A549 (cell line): ENCODE results near the gene VIM. TPM values are rescaled to one million over a fixed set of nuclear protein-coding genes. Genes with fewer than 3 reads are reported as not detected.
"Not testable (repeated sequence)": the region's sequence is repeated elsewhere in the genome, so short reads cannot be mapped to it uniquely, and the experiment has no call there.

ENCODE experiments used
- ATAC-seq, 2 experiments: fragments of 200-7000 bp in 1 of 2; fragments of >200 bp in 1 of 2; cut with Nextera tagmentation in 1 of 2; cut with Tn5 transposase in 1 of 2; 3 replicates each; pipeline versions ENCODE4 v1.8.0 to v1.9.1; 2018 to 2020; ENCODE audit warnings: mild to moderate bottlenecking in 1 of 2, moderate library complexity in 1 of 2
- CTCF ChIA-PET: fragments of 300-600 bp; sonication (Branson Sonifier 250); formaldehyde crosslinking; extraction: SDS; loops from one replicate; lab custom pipeline; 2021; ENCODE audit warnings: antibody characterized with exemption, inconsistent platforms; lab: Yijun Ruan, JAX
- POLR2A ChIA-PET: fragments of 350-600 bp; formaldehyde crosslinking; extraction: SDS; loops from one replicate; lab custom pipeline; 2021; ENCODE audit warnings: antibody characterized with exemption, inconsistent platforms; lab: Yijun Ruan, JAX
- DNase-seq, 2 experiments: peaks; one replicate each; pipeline versions ENCODE4 v3.0.0 to v3.0.0-alpha.2; 2011 to 2016; ENCODE audit warnings: low read depth in 1 of 2, low spot score in 1 of 2
- FAIRE-seq: peaks from 2 replicates; lab custom pipeline; 2011; peaks lifted over from hg19 to GRCh38; lab: Jason Lieb, UNC
- H3K27ac ChIP-seq, 2 experiments: fragments of >200 bp; sonication (Bioruptor Twin); formaldehyde crosslinking; 3 replicates each; pipeline ENCODE4 v1.5.1; 2016 to 2017
- H3K4me1 ChIP-seq: fragments of >200 bp; sonication (Bioruptor Twin); formaldehyde crosslinking; 3 replicates; pipeline ENCODE4 v1.6.1; 2016
- H3K4me2 ChIP-seq: fragments of >200 bp; sonication (Bioruptor Twin); formaldehyde crosslinking; 3 replicates; pipeline ENCODE4 v1.6.1; 2016
- H3K4me3 ChIP-seq: fragments of >200 bp; sonication (Bioruptor Twin); formaldehyde crosslinking; 3 replicates; pipeline ENCODE4 v1.5.1; 2016
- H3K9me3 ChIP-seq: fragments of >200 bp; sonication (Bioruptor Twin); formaldehyde crosslinking; 3 replicates; pipeline ENCODE4 v1.6.1; 2016
- CBX8 ChIP-seq: fragments of 200-600 bp; sonication (generic); IDR thresholded peaks from 2 replicates; pipeline ENCODE4 v1.6.1; 2016
- CEBPB ChIP-seq, 2 experiments: fragments of >200 bp in 1 of 2; sonication (Bioruptor Twin) in 1 of 2; formaldehyde crosslinking in 1 of 2; IDR thresholded peaks; 2 replicates each; pipeline ENCODE4 v1.6.1; 2012 to 2016
- CHD2 ChIP-seq: fragments of 150-350 bp; IDR thresholded peaks from 2 replicates; pipeline ENCODE4 v1.6.1; 2014; ENCODE audit warnings: low read length; ENCODE audit not compliant: partially characterized antibody
- EHF ChIP-seq: fragments of 250-450 bp; sonication (Bioruptor Pico); IDR thresholded peaks from 2 replicates; pipeline ENCODE4 v1.5.0; 2020; ENCODE audit warnings: mild to moderate bottlenecking
- FOXS1 ChIP-seq: fragments of 250-450 bp; sonication (Bioruptor Pico); IDR thresholded peaks from 2 replicates; pipeline ENCODE4 v1.5.0; 2020; ENCODE audit warnings: mild to moderate bottlenecking, moderate library complexity
- HDAC2 ChIP-seq: fragments of 200-600 bp; sonication (generic); IDR thresholded peaks from 2 replicates; pipeline ENCODE4 v1.6.1; 2016
- HEYL ChIP-seq: fragments of 250-450 bp; sonication (Bioruptor Pico); IDR thresholded peaks from 2 replicates; pipeline ENCODE4 v1.8.0; 2021; ENCODE audit warnings: mild to moderate bottlenecking, moderate library complexity
- HOXB13 ChIP-seq: fragments of 250-450 bp; sonication (Bioruptor Pico); IDR thresholded peaks from 2 replicates; pipeline ENCODE4 v1.5.0; 2020; ENCODE audit warnings: low read depth, mild to moderate bottlenecking, moderate library complexity
- JUN ChIP-seq, 2 experiments: fragments of >200 bp; sonication (Bioruptor Twin); formaldehyde crosslinking; IDR thresholded peaks; 2 replicates in 1 of 2; 3 replicates in 1 of 2; pipeline ENCODE4 v1.6.1; 2016 to 2017
- NPAS2 ChIP-seq: fragments of 250-450 bp; sonication (Bioruptor Pico); IDR thresholded peaks from 2 replicates; pipeline ENCODE4 v1.8.0; 2022; ENCODE audit warnings: mild to moderate bottlenecking, moderate library complexity, borderline replicate concordance
- RAD21 ChIP-seq, 2 experiments: fragments of >200 bp in 1 of 2; sonication (Bioruptor Twin) in 1 of 2; formaldehyde crosslinking in 1 of 2; IDR thresholded peaks in 1 of 2; conservative IDR thresholded peaks in 1 of 2; 2 replicates in 1 of 2; 3 replicates in 1 of 2; pipeline ENCODE4 v1.6.1; 2012 to 2018; ENCODE audit warnings: inconsistent platforms in 1 of 2
- SMC3 ChIP-seq: fragments of >200 bp; sonication (Bioruptor Twin); formaldehyde crosslinking; IDR thresholded peaks from 3 replicates; pipeline ENCODE4 v1.6.1; 2018; ENCODE audit warnings: inconsistent platforms
- ZNF302 ChIP-seq: fragments of 250-450 bp; sonication (Bioruptor Pico); IDR thresholded peaks from 2 replicates; pipeline ENCODE4 v1.9.0; 2021; ENCODE audit warnings: inconsistent platforms, mild to moderate bottlenecking, moderate library complexity
- ZSCAN20 ChIP-seq: fragments of 250-450 bp; sonication (Bioruptor Pico); IDR thresholded peaks from 2 replicates; pipeline ENCODE4 v1.8.0; 2022; ENCODE audit warnings: mild to moderate bottlenecking, moderate library complexity
- WGBS: methylation state at CpG from one replicate; pipeline ENCODE4 v1.1.6; 2017; ENCODE audit errors: missing lambda C conversion rate; 5-methylcytosine and 5-hydroxymethylcytosine counted together
- polyA plus RNA-seq, 4 experiments: library from polyadenylated mRNA; depleted of rRNA in 3 of 4; stranded (reverse); fragments of >200 nt; fragmentation: RNase III in 1 of 4; extraction: RNeasy Plus Mini Kit Qiagen cat#74134 plus additional on column Dnase treatment in 1 of 4; gene quantifications; 2 replicates in 3 of 4; 3 replicates in 1 of 4; pipeline ENCODE4 v1.2.3, GENCODE V29; 2011 to 2017
- TF ChIP-seq, protein P1 (sequence below): fragments of >200 bp; sonication (Bioruptor Twin); formaldehyde crosslinking; IDR thresholded peaks from 3 replicates; pipeline ENCODE4 v1.5.1; 2016
- TF ChIP-seq, protein P2 (sequence below): fragments of 250-450 bp; sonication (Bioruptor Pico); IDR thresholded peaks from 2 replicates; pipeline ENCODE4 v1.5.0; 2021; ENCODE audit warnings: mild to moderate bottlenecking, moderate library complexity, borderline replicate concordance
- TF ChIP-seq, protein P3 (sequence below): IDR thresholded peaks from 2 replicates; pipeline ENCODE4 v1.6.1; 2012

The VIM gene
- polyA plus RNA-seq, 2 of the 4 experiments (the other 2 are of a cell fraction): 830 to 848 TPM

DNA sequence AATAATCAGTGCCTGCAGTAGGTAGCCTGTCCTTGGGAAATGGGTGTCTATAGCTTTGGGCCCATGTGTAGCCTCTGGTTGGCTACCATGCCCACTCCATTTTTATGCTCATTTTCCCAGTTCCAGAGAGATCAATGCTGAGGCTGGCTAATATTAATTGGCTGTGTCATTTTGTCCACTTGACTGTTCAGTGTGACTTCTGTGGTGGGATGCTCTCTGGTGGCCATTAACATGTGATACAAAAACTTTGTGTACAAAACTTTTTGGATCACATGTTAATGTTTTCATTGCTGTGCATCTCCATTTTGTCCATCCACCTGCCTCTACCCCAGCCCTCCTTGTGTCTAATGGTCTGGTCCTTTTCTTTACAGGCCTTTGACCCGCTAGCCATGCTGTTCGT, 22.7 kb downstream of the VIM start:
- TF ChIP-seq CEBPB (IDR thresholded peaks at IDR 0.05) (no peak), SMC3 (0 out of 3 replicates have a peak, but pooled peaks have one; percentile 23), RAD21 (conservative IDR thresholded peaks at IDR 0.05 in 1 of 2, IDR thresholded peaks at IDR 0.05 in 1 of 2) (peak in 1 of 2 experiments; percentile 40; a peak in 2 of 5 replicates)
- TF ChIP-seq, protein P1, sequence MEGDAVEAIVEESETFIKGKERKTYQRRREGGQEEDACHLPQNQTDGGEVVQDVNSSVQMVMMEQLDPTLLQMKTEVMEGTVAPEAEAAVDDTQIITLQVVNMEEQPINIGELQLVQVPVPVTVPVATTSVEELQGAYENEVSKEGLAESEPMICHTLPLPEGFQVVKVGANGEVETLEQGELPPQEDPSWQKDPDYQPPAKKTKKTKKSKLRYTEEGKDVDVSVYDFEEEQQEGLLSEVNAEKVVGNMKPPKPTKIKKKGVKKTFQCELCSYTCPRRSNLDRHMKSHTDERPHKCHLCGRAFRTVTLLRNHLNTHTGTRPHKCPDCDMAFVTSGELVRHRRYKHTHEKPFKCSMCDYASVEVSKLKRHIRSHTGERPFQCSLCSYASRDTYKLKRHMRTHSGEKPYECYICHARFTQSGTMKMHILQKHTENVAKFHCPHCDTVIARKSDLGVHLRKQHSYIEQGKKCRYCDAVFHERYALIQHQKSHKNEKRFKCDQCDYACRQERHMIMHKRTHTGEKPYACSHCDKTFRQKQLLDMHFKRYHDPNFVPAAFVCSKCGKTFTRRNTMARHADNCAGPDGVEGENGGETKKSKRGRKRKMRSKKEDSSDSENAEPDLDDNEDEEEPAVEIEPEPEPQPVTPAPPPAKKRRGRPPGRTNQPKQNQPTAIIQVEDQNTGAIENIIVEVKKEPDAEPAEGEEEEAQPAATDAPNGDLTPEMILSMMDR: 0 out of 3 replicates have a peak, but pooled peaks have one; percentile 13
- H3K9me3 ChIP-seq: peaks cover 9% of the 10 kb centered on the region
- no peak for ATAC-seq
- no peak for FAIRE-seq
- H3K4me2 ChIP-seq: no peak overlapping the region
- no peak overlapping the region for H3K27ac ChIP-seq
- WGBS: 74% methylated on average over 2 of the region's 2 CpGs
- POLR2A ChIA-PET: no interaction called here
- no peaks in the 10 kb centered on the region for H3K4me1 ChIP-seq
- CTCF ChIA-PET: interaction anchor here (0.5 to 1.4 kb wide), 4 partner anchors 8 to 422 kb away, joined by 3 to 4 read pairs (median 4); no protein-coding TSS in a partner anchor
- H3K4me3 ChIP-seq: no peak overlapping the region
- no peak for DNase-seq

DNA sequence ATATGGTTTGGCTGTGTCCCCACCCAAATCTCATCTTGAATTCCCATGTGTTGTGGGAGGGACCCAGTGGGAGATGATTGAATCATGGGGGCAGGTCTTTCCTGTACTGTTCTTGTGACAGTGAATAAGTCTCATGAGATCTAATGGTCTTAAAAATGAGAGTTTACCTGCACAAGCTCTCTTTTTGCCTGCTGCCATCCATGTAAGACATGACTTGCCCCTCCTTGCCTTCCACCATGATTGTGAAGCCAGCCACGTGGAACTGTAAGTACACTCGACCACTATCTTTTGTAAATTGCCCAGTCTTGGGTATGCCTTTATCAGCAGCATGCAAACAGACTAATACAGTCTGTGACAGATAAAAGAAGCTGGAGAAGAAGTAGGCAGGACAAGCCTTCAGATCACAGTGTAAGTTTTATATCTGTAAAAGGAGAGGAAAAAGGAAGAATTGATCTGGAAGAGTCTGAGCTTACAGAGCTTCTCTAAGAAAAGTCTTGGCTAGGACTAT, 26.6 kb downstream of the VIM start:
- WGBS: 0% methylated on average over 2 of the region's 2 CpGs
- FAIRE-seq, H3K27ac ChIP-seq, H3K4me3 ChIP-seq, POLR2A ChIA-PET, DNase-seq, ATAC-seq, H3K9me3 ChIP-seq, H3K4me2 ChIP-seq, H3K4me1 ChIP-seq: not testable (repeated sequence)
- CTCF ChIA-PET: interaction anchor here (1.1 to 3.5 kb wide), 8 partner anchors 10 to 426 kb away, joined by 3 to 22 read pairs (median 6); partner anchors contain the start of gene TRDMT1

DNA sequence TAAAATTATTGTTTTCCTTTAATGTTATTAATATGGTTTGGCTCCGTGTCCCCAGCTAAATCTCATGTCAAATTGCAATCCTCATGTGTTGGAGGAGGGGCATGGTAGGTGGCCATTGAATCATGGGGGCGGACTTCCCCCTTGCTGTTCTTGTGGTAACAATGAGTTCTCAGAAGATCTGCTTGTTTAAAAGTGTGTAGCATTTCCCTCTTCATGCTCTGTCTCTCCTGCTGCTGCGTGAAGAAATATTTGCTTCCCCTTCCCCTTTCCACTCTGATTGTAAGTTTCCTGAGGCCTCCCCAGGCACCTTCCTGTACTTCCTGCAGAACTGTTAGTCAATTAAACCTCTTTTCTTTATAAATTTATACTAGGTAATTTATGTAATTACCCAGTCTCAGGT, 27.5 kb downstream of the VIM start:
- FAIRE-seq (no peak), ATAC-seq (no peak), DNase-seq (no peak)
- Histone ChIP-seq H3K4me2 (no peak overlapping the region), H3K9me3 (no peaks in the 10 kb centered on the region), H3K4me1 (no peaks in the 10 kb centered on the region), H3K4me3 (no peak overlapping the region), H3K27ac (no peak overlapping the region)
- WGBS: 40% methylated on average over 3 of the region's 3 CpGs
- ChIA-PET POLR2A (interaction anchor here (0.5 kb wide), 1 partner anchor 294 kb away, joined by 4 read pairs; no protein-coding TSS in a partner anchor), CTCF (interaction anchor here (0.8 to 2.3 kb wide), 6 partner anchors 24 to 429 kb away, joined by 3 to 9 read pairs (median 6); no protein-coding TSS in a partner anchor)
- TF ChIP-seq HEYL (CRISPR knock-in tag) (no peak), FOXS1 (CRISPR knock-in tag) (no peak), HOXB13 (no peak), JUN (IDR thresholded peaks at IDR 0.05) (no peak), CHD2 (no peak), NPAS2 (CRISPR knock-in tag) (no peak), EHF (no peak), CBX8 (no peak), ZNF302 (CRISPR knock-in tag) (no peak), ZSCAN20 (no peak), HDAC2 (no peak)
- TF ChIP-seq, protein P2, sequence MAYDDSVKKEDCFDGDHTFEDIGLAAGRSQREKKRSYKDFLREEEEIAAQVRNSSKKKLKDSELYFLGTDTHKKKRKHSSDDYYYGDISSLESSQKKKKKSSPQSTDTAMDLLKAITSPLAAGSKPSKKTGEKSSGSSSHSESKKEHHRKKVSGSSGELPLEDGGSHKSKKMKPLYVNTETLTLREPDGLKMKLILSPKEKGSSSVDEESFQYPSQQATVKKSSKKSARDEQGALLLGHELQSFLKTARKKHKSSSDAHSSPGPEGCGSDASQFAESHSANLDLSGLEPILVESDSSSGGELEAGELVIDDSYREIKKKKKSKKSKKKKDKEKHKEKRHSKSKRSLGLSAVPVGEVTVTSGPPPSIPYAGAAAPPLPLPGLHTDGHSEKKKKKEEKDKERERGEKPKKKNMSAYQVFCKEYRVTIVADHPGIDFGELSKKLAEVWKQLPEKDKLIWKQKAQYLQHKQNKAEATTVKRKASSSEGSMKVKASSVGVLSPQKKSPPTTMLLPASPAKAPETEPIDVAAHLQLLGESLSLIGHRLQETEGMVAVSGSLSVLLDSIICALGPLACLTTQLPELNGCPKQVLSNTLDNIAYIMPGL (CRISPR knock-in tag): no peak
- TF ChIP-seq, protein P3, sequence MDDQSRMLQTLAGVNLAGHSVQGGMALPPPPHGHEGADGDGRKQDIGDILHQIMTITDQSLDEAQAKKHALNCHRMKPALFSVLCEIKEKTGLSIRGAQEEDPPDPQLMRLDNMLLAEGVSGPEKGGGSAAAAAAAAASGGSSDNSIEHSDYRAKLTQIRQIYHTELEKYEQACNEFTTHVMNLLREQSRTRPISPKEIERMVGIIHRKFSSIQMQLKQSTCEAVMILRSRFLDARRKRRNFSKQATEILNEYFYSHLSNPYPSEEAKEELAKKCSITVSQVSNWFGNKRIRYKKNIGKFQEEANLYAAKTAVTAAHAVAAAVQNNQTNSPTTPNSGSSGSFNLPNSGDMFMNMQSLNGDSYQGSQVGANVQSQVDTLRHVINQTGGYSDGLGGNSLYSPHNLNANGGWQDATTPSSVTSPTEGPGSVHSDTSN: no peak
